ENCODE measurements around the gene EXTL1. TPM values are rescaled to one million over a fixed set of nuclear protein-coding genes. Genes with fewer than 3 reads are reported as not detected.

The EXTL1 gene
- total RNA-seq, 1 experiment from 2014 or later, result not detected

- DNase-seq, result no peak
- no TSS peak for BruUV-seq (replicated peaks)
- Mint-ChIP-seq H3K27ac (ENCODE audit: unreplicated experiment) (no peak overlapping the region), H3K4me3 (ENCODE audit: low read depth, unreplicated experiment) (no peak overlapping the region), H3K27me3 (ENCODE audit: unreplicated experiment) (no peaks in the 10 kb centered on the region), H3K36me3 (ENCODE audit: insufficient read depth, unreplicated experiment) (no peaks in the 10 kb centered on the region), H3K4me1 (ENCODE audit: low read depth, unreplicated experiment) (peaks cover 30% of the 10 kb centered on the region), H3K9me3 (ENCODE audit: low read depth, unreplicated experiment) (no peaks in the 10 kb centered on the region)
- CTCF ChIA-PET, result no interaction called here
- no peak for TF ChIP-seq CTCF (IDR thresholded peaks at IDR 0.05; ENCODE audit: unreplicated experiment)
- intact Hi-C loops (cut with micrococcal nuclease; ENCODE audit: unreplicated experiment), result no loop called here
These were observed 60.4 kb downstream of the EXTL1 start for GRCh38 chr1:26082020-26082350.

- intact Hi-C loops (cut with micrococcal nuclease; ENCODE audit: unreplicated experiment), result no loop called here
- CTCF ChIA-PET, result interaction anchor here (0.5 kb wide), 1 partner anchor 164 kb away, joined by 3 read pairs; no protein-coding TSS in a partner anchor
- no peaks in the 10 kb centered on the region for H3K27me3 Mint-ChIP-seq (ENCODE audit: unreplicated experiment)
- peak; percentile 4 for DNase-seq
- no peak overlapping the region for H3K27ac Mint-ChIP-seq (ENCODE audit: unreplicated experiment)
- no TSS peak for BruUV-seq (replicated peaks)
- peaks cover 28% of the 10 kb centered on the region for H3K4me1 Mint-ChIP-seq (ENCODE audit: low read depth, unreplicated experiment)
- TF ChIP-seq CTCF (IDR thresholded peaks at IDR 0.05; ENCODE audit: unreplicated experiment), result no peak
- no peaks in the 10 kb centered on the region for H3K9me3 Mint-ChIP-seq (ENCODE audit: low read depth, unreplicated experiment)
- H3K4me3 Mint-ChIP-seq (ENCODE audit: low read depth, unreplicated experiment), result no peak overlapping the region
- H3K36me3 Mint-ChIP-seq (ENCODE audit: insufficient read depth, unreplicated experiment), result no peaks in the 10 kb centered on the region
These were observed 61.6 kb downstream of the EXTL1 start for GRCh38 chr1:26083208-26083607.

- Mint-ChIP-seq H3K27ac (ENCODE audit: unreplicated experiment) (no peak overlapping the region), H3K9me3 (ENCODE audit: low read depth, unreplicated experiment) (no peaks in the 10 kb centered on the region), H3K36me3 (ENCODE audit: insufficient read depth, unreplicated experiment) (no peaks in the 10 kb centered on the region), H3K27me3 (ENCODE audit: unreplicated experiment) (no peaks in the 10 kb centered on the region), H3K4me1 (ENCODE audit: low read depth, unreplicated experiment) (peaks cover 19% of the 10 kb centered on the region), H3K4me3 (ENCODE audit: low read depth, unreplicated experiment) (no peak overlapping the region)
- TF ChIP-seq CTCF (IDR thresholded peaks at IDR 0.05; ENCODE audit: unreplicated experiment), result no peak
- intact Hi-C loops (cut with micrococcal nuclease; ENCODE audit: unreplicated experiment), result no loop called here
- DNase-seq, result no peak
- BruUV-seq (replicated peaks), result no TSS peak
- CTCF ChIA-PET, result no interaction called here
These were observed 62.6 kb downstream of the EXTL1 start for GRCh38 chr1:26084091-26084561.

GRCh38 chr1:26084844-26085243 lies 63.3 kb downstream of the EXTL1 start:
- H3K4me1 Mint-ChIP-seq (ENCODE audit: low read depth, unreplicated experiment), result peaks cover 12% of the 10 kb centered on the region
- no peaks in the 10 kb centered on the region for H3K36me3 Mint-ChIP-seq (ENCODE audit: insufficient read depth, unreplicated experiment)
- no peak for TF ChIP-seq CTCF (IDR thresholded peaks at IDR 0.05; ENCODE audit: unreplicated experiment)
- no peak for DNase-seq
- BruUV-seq (replicated peaks), result no TSS peak
- no peak overlapping the region for H3K27ac Mint-ChIP-seq (ENCODE audit: unreplicated experiment)
- CTCF ChIA-PET, result no interaction called here
- no peaks in the 10 kb centered on the region for H3K9me3 Mint-ChIP-seq (ENCODE audit: low read depth, unreplicated experiment)
- no peak overlapping the region for H3K4me3 Mint-ChIP-seq (ENCODE audit: low read depth, unreplicated experiment)
- H3K27me3 Mint-ChIP-seq (ENCODE audit: unreplicated experiment), result no peaks in the 10 kb centered on the region
- intact Hi-C loops (cut with micrococcal nuclease; ENCODE audit: unreplicated experiment), result no loop called here

Other genes with a start within 250 kb of the EXTL1 start
- gene SELENON, start 221.6 kb upstream of the EXTL1 start, total RNA-seq (2022), result 39.6 and 40.6 TPM in 2 replicates
- 21.3 and 23.2 TPM in 2 replicates for gene MTFR1L, start 201.8 kb upstream of the EXTL1 start, total RNA-seq (2022)
- gene AUNIP, start 162.3 kb upstream of the EXTL1 start, total RNA-seq (2022), result 7.7 and 10.6 TPM in 2 replicates
- gene PAQR7, start 146.1 kb upstream of the EXTL1 start, total RNA-seq (2022), result 13.6 and 15.9 TPM in 2 replicates
- 205 and 242 TPM in 2 replicates for gene STMN1, start 115.4 kb upstream of the EXTL1 start, total RNA-seq (2022)
- gene PAFAH2, start 23.7 kb upstream of the EXTL1 start, total RNA-seq (2022), result 8.4 and 11.5 TPM in 2 replicates
- not detected in 2 replicates for gene SLC30A2, start 24.3 kb downstream of the EXTL1 start, total RNA-seq (2022)
- gene TRIM63, start 45.9 kb downstream of the EXTL1 start, total RNA-seq (2022), result not detected in 2 replicates
- 11.4 and 11.9 TPM in 2 replicates for gene PDIK1L, start 90.0 kb downstream of the EXTL1 start, total RNA-seq (2022)
- gene FAM110D, start 137.3 kb downstream of the EXTL1 start, total RNA-seq (2022), result not detected in 2 replicates
- not detected in 2 replicates for gene C1orf232, start 147.2 kb downstream of the EXTL1 start, total RNA-seq (2022)
- 22.2 and 23.1 TPM in 2 replicates for gene ZNF593, start 148.1 kb downstream of the EXTL1 start, total RNA-seq (2022)
- gene ZNF593OS, start 150.1 kb downstream of the EXTL1 start, total RNA-seq (2022), result not detected in 2 replicates
- 28.1 and 30.6 TPM in 2 replicates for gene CNKSR1, start 155.7 kb downstream of the EXTL1 start, total RNA-seq (2022)
- not detected in 2 replicates for gene CATSPER4, start 168.8 kb downstream of the EXTL1 start, total RNA-seq (2022)
- gene CEP85, start 212.4 kb downstream of the EXTL1 start, total RNA-seq (2022), result 19.9 and 24.6 TPM in 2 replicates